Measurements from ENCODE around the gene SBF2.

Gene SBF2

GRCh38 chr11:10125522-10126133, 168.4 kb downstream of the SBF2 start:
- Histone ChIP-seq H4K20me1 (ENCODE audit: insufficient read depth, low read length) (no peaks in the 10 kb centered on the region), H3K9ac (ENCODE audit: low read depth, low read length) (no peak overlapping the region), H3K4me3 (ENCODE audit: low read depth in 1 of 2, low read length in 2 of 2) (no peak overlapping the region), H2AFZ (ENCODE audit: low read depth, low read length) (no peak overlapping the region), H3K36me3 (ENCODE audit: insufficient read depth, low read length) (no peaks in the 10 kb centered on the region), H3K4me2 (ENCODE audit: insufficient read depth, low read length) (no peak overlapping the region), H3K9me3 (ENCODE audit: insufficient read depth, low read length, severe bottlenecking) (no peaks in the 10 kb centered on the region), H3K4me1 (ENCODE audit: insufficient read depth, low read length) (no peaks in the 10 kb centered on the region), H3K27ac (ENCODE audit: low read length) (no peak overlapping the region), H3K27me3 (ENCODE audit: insufficient read depth, low read length, poor library complexity) (no peaks in the 10 kb centered on the region), H3K79me2 (ENCODE audit: insufficient read depth, low read length) (no peaks in the 10 kb centered on the region)
- ATAC-seq (ENCODE audit: insufficient read depth, low read depth) (no peak), DNase-seq (no peak)
- TF ChIP-seq CTCF (IDR thresholded peaks at IDR 0.05; ENCODE audit: borderline replicate concordance, extremely low read depth, low read length, poor library complexity, severe bottlenecking): no peak

GRCh38 chr11:10122326-10123197, 171.5 kb downstream of the SBF2 start:
- Histone ChIP-seq H3K79me2 (ENCODE audit: insufficient read depth, low read length) (no peaks in the 10 kb centered on the region), H3K4me1 (ENCODE audit: insufficient read depth, low read length) (no peaks in the 10 kb centered on the region), H3K9me3 (ENCODE audit: insufficient read depth, low read length, severe bottlenecking) (no peaks in the 10 kb centered on the region), H4K20me1 (ENCODE audit: insufficient read depth, low read length) (no peaks in the 10 kb centered on the region), H3K4me3 (ENCODE audit: low read depth in 1 of 2, low read length in 2 of 2) (no peak overlapping the region), H3K36me3 (ENCODE audit: insufficient read depth, low read length) (no peaks in the 10 kb centered on the region), H3K27me3 (ENCODE audit: insufficient read depth, low read length, poor library complexity) (no peaks in the 10 kb centered on the region), H3K9ac (ENCODE audit: low read depth, low read length) (no peak overlapping the region), H2AFZ (ENCODE audit: low read depth, low read length) (no peak overlapping the region), H3K4me2 (ENCODE audit: insufficient read depth, low read length) (no peak overlapping the region), H3K27ac (ENCODE audit: low read length) (no peak overlapping the region)
- TF ChIP-seq EZH2 (IDR thresholded peaks at IDR 0.05; ENCODE audit: borderline replicate concordance, low read depth, low read length, severe bottlenecking) (no peak), CTCF (IDR thresholded peaks at IDR 0.05; ENCODE audit: borderline replicate concordance, extremely low read depth, low read length, poor library complexity, severe bottlenecking) (no peak)
- ATAC-seq (ENCODE audit: insufficient read depth, low read depth) (no peak), DNase-seq (no peak)

GRCh38 chr11:10118865-10119264, 175.2 kb downstream of the SBF2 start:
- TF ChIP-seq EZH2 (IDR thresholded peaks at IDR 0.05; ENCODE audit: borderline replicate concordance, low read depth, low read length, severe bottlenecking): no peak
- no peak for TF ChIP-seq CTCF (IDR thresholded peaks at IDR 0.05; ENCODE audit: borderline replicate concordance, extremely low read depth, low read length, poor library complexity, severe bottlenecking)
- Histone ChIP-seq H3K4me3 (ENCODE audit: low read depth in 1 of 2, low read length in 2 of 2) (no peak overlapping the region), H3K27ac (ENCODE audit: low read length) (no peak overlapping the region), H3K9me3 (ENCODE audit: insufficient read depth, low read length, severe bottlenecking) (peaks cover 3% of the 10 kb centered on the region), H3K4me1 (ENCODE audit: insufficient read depth, low read length) (no peaks in the 10 kb centered on the region), H3K27me3 (ENCODE audit: insufficient read depth, low read length, poor library complexity) (no peaks in the 10 kb centered on the region), H3K79me2 (ENCODE audit: insufficient read depth, low read length) (no peaks in the 10 kb centered on the region), H4K20me1 (ENCODE audit: insufficient read depth, low read length) (no peaks in the 10 kb centered on the region), H3K36me3 (ENCODE audit: insufficient read depth, low read length) (no peaks in the 10 kb centered on the region), H2AFZ (ENCODE audit: low read depth, low read length) (no peak overlapping the region), H3K9ac (ENCODE audit: low read depth, low read length) (no peak overlapping the region), H3K4me2 (ENCODE audit: insufficient read depth, low read length) (no peak overlapping the region)
- no peak for DNase-seq
- no peak for ATAC-seq (ENCODE audit: insufficient read depth, low read depth)
